Fibroblast of lung (primary cell): ENCODE data around the gene CAVIN3. TPM values are rescaled to one million over a fixed set of nuclear protein-coding genes. Genes with fewer than 3 reads are reported as not detected.

Experiments used
- DNase-seq, 2 donors: peaks; one replicate each; pipeline versions ENCODE4 v3.0.0 to v3.0.0-alpha.2; 2010; ENCODE audit warnings: low read depth in 2 of 2
- H2AFZ ChIP-seq: 2 replicates; pipeline ENCODE4 v1.5.1; 2012; ENCODE audit warnings: low read length, control low read depth, inconsistent platforms
- H3K27ac ChIP-seq: 2 replicates; pipeline ENCODE4 v1.5.1; 2011; ENCODE audit warnings: low read length, control low read depth; ENCODE audit not compliant: insufficient read depth
- H3K27me3 ChIP-seq: 2 replicates; pipeline ENCODE4 v1.5.1; 2011; ENCODE audit warnings: mild to moderate bottlenecking, low read length; ENCODE audit not compliant: control insufficient read depth, insufficient read depth
- H3K36me3 ChIP-seq: 2 replicates; pipeline ENCODE4 v1.5.1; 2011; ENCODE audit warnings: low read length; ENCODE audit not compliant: control insufficient read depth, insufficient read depth
- H3K4me1 ChIP-seq: 2 replicates; pipeline ENCODE4 v1.5.1; 2011; ENCODE audit warnings: low read length; ENCODE audit not compliant: control insufficient read depth, insufficient read depth; ENCODE audit errors: extremely low read depth
- H3K4me2 ChIP-seq: 2 replicates; pipeline ENCODE4 v1.5.1; 2011; ENCODE audit warnings: low read length, control low read depth; ENCODE audit not compliant: insufficient read depth; ENCODE audit errors: extremely low read depth
- H3K4me3 ChIP-seq, 4 experiments: fragments of 200-600 bp in 1 of 4; sonication (generic) in 1 of 4; replicated peaks in 1 of 4; 2 replicates each; pipeline ENCODE4 v1.5.1; 2011 to 2016; ENCODE audit warnings: low read length in 4 of 4, low read depth in 3 of 4, mild to moderate bottlenecking in 3 of 4, control low read depth in 2 of 4, inconsistent platforms in 1 of 4, mixed read lengths in 1 of 4; ENCODE audit not compliant: insufficient read depth in 1 of 4; ENCODE audit errors: control extremely low read depth in 1 of 4
- H3K79me2 ChIP-seq: 2 replicates; pipeline ENCODE4 v1.5.1; 2012; ENCODE audit warnings: mild to moderate bottlenecking, low read length, inconsistent platforms; ENCODE audit not compliant: control insufficient read depth, insufficient read depth
- H3K9ac ChIP-seq: 2 replicates; pipeline ENCODE4 v1.5.1; 2011; ENCODE audit warnings: mild to moderate bottlenecking, low read length, control low read depth; ENCODE audit not compliant: insufficient read depth
- H3K9me3 ChIP-seq: 2 replicates; pipeline ENCODE4 v1.5.1; 2012; ENCODE audit warnings: low read depth, low read length; ENCODE audit not compliant: control insufficient read depth, insufficient read depth
- H4K20me1 ChIP-seq: 2 replicates; pipeline ENCODE4 v1.5.1; 2011; ENCODE audit warnings: low read length; ENCODE audit not compliant: control insufficient read depth, insufficient read depth; ENCODE audit errors: extremely low read depth
- CTCF ChIP-seq, 2 donors: IDR thresholded peaks in 1 of 2; conservative IDR thresholded peaks in 1 of 2; 1 replicate in 1 of 2; 2 replicates in 1 of 2; pipeline ENCODE4 v1.5.1; 2011 to 2012; ENCODE audit warnings: low read length in 2 of 2, control low read depth in 1 of 2, inconsistent platforms in 1 of 2, low read depth in 1 of 2, mild to moderate bottlenecking in 1 of 2
- EZH2 ChIP-seq: IDR thresholded peaks from 2 replicates; pipeline ENCODE4 v1.5.1; 2012; ENCODE audit warnings: low read length, control low read depth, mild to moderate bottlenecking; ENCODE audit errors: missing control alignments
- polyA plus RNA-seq, 2 donors: library from polyadenylated mRNA; depleted of rRNA in 1 of 2; stranded (reverse) in 1 of 2; unstranded in 1 of 2; fragments of >200 nt; gene quantifications; 2 replicates each; pipeline ENCODE4 v1.2.1, GENCODE V29; 2011 to 2012; ENCODE audit warnings: missing spikeins in 1 of 2
- total RNA-seq: library from RNA; depleted of rRNA; stranded (reverse); fragments of >200 nt; gene quantifications from 2 replicates; pipeline ENCODE4 v1.2.1, GENCODE V29; 2014

CAVIN3 gene
- total and polyA plus RNA-seq, 2 donors (not counting 1 experiment from before 2014, with no cell fraction given) = 50.9 to 87.9 TPM

- H3K4me2 ChIP-seq = no peak overlapping the region
- H3K36me3 ChIP-seq = no peaks in the 10 kb centered on the region
- no peak overlapping the region for H3K4me3 ChIP-seq
- DNase-seq = peak; percentile 67 to 82
- H3K27ac ChIP-seq = no peak overlapping the region
- H3K9ac ChIP-seq = no peak overlapping the region
- H3K4me1 ChIP-seq = no peaks in the 10 kb centered on the region
- H3K9me3 ChIP-seq = no peaks in the 10 kb centered on the region
- no peaks in the 10 kb centered on the region for H3K79me2 ChIP-seq
- H3K27me3 ChIP-seq = no peaks in the 10 kb centered on the region
- H4K20me1 ChIP-seq = no peaks in the 10 kb centered on the region
- TF ChIP-seq EZH2 (no peak), CTCF (conservative IDR thresholded peaks at IDR 0.05 in 1 of 2, IDR thresholded peaks at IDR 0.05 in 1 of 2; ENCODE audit: low read depth in 1 of 2, low read length in 2 of 2) (peak; percentile 94 to 97)
- no peak overlapping the region for H2AFZ ChIP-seq
Observed at GRCh38 chr11:6362873-6363678, 42.8 kb upstream of the CAVIN3 start.

GRCh38 chr11:6362185-6362872 lies 42.0 kb upstream of the CAVIN3 start:
- Histone ChIP-seq H3K4me1 (peaks cover 4% of the 10 kb centered on the region), H2AFZ (no peak overlapping the region)
- DNase-seq = no peak

More at GRCh38 chr11:6362185-6362872, 42.0 kb upstream of the CAVIN3 start:
- no peak for TF ChIP-seq CTCF (conservative IDR thresholded peaks at IDR 0.05 in 1 of 2, IDR thresholded peaks at IDR 0.05 in 1 of 2; ENCODE audit: low read depth in 1 of 2, low read length in 2 of 2)
- no peak for TF ChIP-seq EZH2
- no peak overlapping the region for H3K4me2 ChIP-seq
- no peak overlapping the region for H3K9ac ChIP-seq
- H3K79me2 ChIP-seq = no peaks in the 10 kb centered on the region
- no peak overlapping the region for H3K27ac ChIP-seq
- no peaks in the 10 kb centered on the region for H3K9me3 ChIP-seq
- H3K36me3 ChIP-seq = no peaks in the 10 kb centered on the region
- H4K20me1 ChIP-seq = no peaks in the 10 kb centered on the region
- no peak overlapping the region for H3K4me3 ChIP-seq
- no peaks in the 10 kb centered on the region for H3K27me3 ChIP-seq
